GM12874 (cell line): ENCODE measurements around the gene MTPN.

Experiments
- TF ChIP-seq, protein P1 (sequence below): IDR thresholded peaks from 2 replicates; pipeline ENCODE4 v1.5.1; 2011; ENCODE audit warnings: low read depth, mild to moderate bottlenecking, control low read depth, low read length, moderate library complexity; ENCODE audit not compliant: insufficient read depth

MTPN gene

DNA sequence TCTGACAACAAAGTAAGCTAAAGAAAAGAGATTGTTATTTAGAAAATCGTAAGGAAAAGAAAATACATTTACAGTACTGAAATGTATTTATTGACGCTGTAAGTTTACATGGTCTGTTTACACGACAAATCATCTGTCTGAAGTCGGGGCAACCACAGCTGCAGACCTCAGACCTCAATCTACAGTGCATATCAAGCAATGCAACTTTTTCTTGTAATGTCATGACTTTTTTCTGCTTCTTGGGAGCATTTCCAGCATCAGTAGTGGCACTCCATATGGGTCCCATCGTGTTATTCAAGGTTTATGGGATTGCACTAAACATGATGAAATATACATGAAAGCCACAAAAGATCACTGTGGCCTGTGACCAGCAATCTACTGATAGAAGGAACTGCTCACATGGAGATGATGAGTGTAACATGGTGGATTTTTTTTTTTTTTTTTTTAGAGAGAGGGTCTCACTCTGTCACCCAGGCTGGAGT, 77.1 kb downstream of the MTPN start:
- TF ChIP-seq, protein P1, sequence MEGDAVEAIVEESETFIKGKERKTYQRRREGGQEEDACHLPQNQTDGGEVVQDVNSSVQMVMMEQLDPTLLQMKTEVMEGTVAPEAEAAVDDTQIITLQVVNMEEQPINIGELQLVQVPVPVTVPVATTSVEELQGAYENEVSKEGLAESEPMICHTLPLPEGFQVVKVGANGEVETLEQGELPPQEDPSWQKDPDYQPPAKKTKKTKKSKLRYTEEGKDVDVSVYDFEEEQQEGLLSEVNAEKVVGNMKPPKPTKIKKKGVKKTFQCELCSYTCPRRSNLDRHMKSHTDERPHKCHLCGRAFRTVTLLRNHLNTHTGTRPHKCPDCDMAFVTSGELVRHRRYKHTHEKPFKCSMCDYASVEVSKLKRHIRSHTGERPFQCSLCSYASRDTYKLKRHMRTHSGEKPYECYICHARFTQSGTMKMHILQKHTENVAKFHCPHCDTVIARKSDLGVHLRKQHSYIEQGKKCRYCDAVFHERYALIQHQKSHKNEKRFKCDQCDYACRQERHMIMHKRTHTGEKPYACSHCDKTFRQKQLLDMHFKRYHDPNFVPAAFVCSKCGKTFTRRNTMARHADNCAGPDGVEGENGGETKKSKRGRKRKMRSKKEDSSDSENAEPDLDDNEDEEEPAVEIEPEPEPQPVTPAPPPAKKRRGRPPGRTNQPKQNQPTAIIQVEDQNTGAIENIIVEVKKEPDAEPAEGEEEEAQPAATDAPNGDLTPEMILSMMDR: no peak

DNA sequence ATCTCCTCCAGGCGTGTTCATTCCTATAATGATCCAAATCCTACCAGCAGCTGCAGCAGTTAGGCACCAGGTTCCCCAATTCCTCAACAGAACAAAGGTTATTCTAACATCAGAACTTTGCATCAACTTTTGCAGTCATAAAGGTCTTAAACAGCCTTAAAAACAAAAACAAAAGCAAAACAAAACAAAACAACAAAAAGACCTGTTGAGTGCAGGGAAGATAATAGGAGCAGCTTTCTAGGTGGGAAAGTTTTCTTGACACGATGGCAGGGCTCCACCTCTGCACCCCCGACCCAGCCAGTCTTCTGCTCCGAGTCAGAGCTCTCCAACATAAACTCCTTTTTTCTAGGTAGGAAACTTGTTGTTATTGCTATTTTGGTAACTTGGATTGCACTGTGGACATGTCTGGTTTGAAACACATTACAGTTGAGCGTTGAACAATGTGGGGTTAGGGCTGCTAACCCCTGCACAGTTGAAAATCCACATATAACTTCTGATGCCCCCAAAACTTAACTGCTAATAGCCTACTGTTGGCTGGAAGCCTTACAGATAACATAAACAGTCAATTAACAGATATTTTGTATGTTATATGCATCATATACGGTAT, 77.6 kb downstream of the MTPN start:
- TF ChIP-seq, protein P1: no peak

DNA sequence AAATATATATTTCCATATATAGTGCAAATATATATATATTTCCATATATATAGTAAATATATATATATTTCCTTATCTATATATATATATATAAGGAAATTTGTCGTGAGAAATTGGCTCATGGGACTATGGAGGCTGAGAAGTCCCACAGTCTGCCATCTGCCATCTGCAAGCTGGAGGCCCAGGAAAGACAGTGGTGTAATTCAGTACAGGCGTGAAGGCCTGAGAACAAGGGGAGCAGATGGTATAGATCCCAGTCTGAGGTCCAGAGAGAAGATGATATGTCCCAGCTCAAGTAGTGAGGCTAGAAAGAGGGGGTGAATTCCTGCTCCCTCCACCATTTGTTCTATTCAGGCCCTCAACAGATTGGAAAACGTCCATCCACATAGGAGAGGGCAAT, 78.9 kb downstream of the MTPN start:
- TF ChIP-seq, protein P1: no peak

DNA sequence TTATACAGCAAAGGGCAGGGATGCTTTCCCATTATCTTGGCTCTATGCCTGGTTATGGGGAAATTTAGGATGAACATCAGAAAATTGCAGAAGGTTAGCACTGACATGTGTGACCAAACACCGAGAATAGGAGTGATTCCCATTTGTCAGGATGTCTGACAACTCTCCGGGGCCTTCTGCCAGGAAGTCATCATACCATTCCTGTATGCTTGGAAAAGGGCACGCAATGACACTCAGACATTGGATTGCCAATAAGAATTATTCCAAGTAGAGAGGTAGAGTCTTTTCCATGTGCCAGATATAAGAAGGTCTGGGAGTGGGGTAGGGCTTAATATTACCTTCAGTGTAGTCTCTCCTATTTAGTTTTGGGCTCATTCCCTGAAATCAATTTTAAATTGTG, 82.3 kb downstream of the MTPN start:
- TF ChIP-seq, protein P1: no peak

DNA sequence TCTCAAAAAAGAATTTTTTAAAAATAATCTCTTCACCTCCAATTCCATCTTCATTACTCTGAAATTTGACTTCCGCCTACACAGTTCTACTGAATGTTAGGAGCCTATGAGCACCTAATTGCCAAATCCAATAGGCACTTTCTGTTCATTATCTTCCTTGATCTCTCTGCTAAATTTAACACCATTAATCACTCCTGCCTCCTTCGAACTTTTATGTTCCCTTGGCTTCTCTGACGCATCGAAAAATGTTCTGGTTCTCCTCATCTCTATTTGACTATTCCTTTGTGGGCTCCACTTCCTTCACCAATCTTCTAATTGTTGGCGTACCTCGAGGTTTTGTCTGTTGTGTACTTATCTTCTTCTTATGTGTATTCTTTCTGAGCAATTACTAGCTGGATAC, 87.3 kb downstream of the MTPN start:
- TF ChIP-seq, protein P1: no peak

DNA sequence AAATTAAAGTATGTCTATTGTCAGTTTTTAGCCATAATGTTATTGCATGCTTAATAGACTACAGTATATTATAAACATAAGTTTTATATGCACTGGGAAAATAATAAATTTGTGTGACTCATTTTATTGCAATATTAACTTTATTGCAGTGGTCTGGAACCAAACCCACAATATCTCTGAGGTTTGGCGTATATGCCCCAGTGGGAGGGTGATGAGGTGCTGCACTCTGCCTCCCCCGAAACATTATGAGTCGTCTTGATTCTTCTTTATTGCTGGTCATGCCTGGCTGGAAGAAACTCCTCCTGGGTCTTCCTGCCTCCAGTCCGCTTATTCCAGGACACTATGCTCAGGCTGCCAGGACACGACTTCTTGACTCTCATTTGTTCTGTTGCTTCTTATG, 88.4 kb downstream of the MTPN start:
- TF ChIP-seq, protein P1: no peak

DNA sequence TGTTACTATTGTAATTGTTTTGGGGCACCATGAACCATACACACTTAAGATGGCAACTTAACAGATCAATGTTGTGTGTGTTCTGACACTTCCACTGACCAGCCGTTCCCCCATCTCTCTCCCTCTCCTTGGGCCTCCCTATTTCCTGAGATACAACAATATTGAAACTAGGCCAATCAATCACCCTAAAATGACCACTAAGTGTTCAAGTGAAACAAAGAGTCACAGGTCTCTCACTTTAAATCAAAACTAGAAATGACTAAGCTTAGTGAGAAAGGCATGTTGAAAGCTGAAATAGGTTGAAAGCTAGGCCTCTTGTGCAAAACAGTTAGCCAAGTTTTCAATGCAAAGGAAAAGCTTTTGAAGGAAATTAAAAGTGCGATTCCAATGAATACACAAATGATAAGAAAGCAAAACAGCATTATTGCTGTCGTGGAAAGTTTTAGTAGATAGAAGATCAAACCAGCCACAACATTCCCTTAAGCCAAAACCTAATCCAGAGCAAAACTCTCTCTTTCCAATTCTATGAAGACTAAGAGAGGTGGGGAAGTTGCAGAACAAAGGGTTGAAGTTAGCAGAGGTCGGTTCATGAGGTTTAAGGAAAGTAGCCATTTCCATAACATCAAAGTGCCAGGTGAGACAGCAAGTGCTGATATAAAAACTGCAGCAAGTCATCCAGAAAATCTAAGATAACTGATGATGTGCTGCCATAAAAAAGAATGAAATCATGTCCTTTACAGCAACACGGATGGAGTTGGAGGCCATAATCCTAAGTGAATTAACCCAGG, 90.6 kb downstream of the MTPN start:
- TF ChIP-seq, protein P1: no peak
